Esophagus squamous epithelium (tissue), 4 donors: ENCODE results near the gene TUT7.

Source experiments
- CTCF ChIP-seq, 6 experiments: fragments of 450-650 bp in 4 of 6; fragments of 200-600 bp in 2 of 6; sonication (generic) in 2 of 6; IDR thresholded peaks; one replicate each; pipeline ENCODE4 v1.5.1; 2016 to 2019; ENCODE audit warnings: antibody characterized with exemption in 6 of 6, mild to moderate bottlenecking in 4 of 6, moderate library complexity in 4 of 6
- POLR2A ChIP-seq, 4 donors: fragments of 450-650 bp; IDR thresholded peaks; one replicate each; pipeline ENCODE4 v1.6.1; 2017; ENCODE audit warnings: antibody characterized with exemption in 4 of 4, mild to moderate bottlenecking in 4 of 4, moderate library complexity in 3 of 4

GRCh38 chr9:86336058-86336457 lies 18.2 kb downstream of the TUT7 start:
- TF ChIP-seq CTCF (IDR thresholded peaks at IDR 0.05) (no peak), POLR2A (IDR thresholded peaks at IDR 0.05) (no peak)
